HL-60/S4 (cell line): ENCODE measurements around the gene TTLL11.
"Not testable (repeated sequence)": the region's sequence is repeated elsewhere in the genome, so short reads cannot be mapped to it uniquely, and the experiment has no call there.

Experiments
- in situ Hi-C: fragments of 300-500 bp; cut with MboI; formaldehyde crosslinking; loops from 2 replicates; pipeline ENCODE4 v1.14.3; 2022; ENCODE audit warnings: low sequenced_read_pairs

Gene TTLL11

DNA sequence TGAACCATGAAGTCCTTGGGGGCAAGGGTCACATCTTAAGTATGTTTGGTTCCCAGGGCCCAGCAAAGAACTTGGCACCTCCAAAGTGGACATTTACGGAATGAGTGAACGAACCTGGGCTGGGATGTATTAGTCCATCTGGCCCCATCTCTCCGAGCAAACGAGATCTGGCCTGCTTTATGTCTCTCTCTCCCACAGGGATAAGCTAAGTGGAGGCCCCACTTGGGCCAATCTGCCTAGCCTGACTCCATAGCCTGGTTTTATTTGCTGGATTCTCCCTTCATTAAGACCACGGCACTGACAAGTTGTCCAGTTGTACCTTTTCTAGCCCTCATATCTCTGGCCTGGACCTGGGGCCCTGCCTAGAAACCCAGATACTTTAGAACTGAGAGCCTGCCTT is 2.1 kb downstream of the TTLL11 start:
- in situ Hi-C loops: no loop called here

DNA sequence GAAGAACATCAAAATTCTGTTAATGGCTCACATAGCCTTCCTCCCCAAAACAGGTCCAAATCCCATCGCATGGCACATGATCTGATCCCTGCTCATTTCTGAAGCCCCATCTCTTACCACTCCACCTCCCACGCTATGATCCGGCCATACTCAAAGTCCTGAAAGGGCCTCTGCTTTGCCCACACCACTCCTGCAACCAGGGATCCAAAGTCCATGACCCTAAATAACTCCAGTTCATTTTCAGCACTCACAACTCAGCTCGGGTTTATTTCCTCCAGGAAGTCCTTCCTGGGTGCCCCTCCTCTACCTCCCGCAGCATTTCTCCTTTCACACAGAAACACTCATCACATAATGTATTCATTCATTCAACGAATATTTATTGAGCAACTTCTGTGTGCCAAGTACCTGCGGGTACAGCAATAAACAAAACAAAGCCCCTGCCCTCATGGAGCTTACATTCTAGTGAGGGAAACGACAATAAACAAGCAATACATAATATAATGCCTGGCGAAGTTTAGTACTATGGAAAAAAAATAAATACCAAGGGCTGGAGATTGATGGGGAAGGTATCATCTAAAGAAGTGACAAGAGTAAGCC is 2.7 kb downstream of the TTLL11 start:
- in situ Hi-C loops: no loop called here

DNA sequence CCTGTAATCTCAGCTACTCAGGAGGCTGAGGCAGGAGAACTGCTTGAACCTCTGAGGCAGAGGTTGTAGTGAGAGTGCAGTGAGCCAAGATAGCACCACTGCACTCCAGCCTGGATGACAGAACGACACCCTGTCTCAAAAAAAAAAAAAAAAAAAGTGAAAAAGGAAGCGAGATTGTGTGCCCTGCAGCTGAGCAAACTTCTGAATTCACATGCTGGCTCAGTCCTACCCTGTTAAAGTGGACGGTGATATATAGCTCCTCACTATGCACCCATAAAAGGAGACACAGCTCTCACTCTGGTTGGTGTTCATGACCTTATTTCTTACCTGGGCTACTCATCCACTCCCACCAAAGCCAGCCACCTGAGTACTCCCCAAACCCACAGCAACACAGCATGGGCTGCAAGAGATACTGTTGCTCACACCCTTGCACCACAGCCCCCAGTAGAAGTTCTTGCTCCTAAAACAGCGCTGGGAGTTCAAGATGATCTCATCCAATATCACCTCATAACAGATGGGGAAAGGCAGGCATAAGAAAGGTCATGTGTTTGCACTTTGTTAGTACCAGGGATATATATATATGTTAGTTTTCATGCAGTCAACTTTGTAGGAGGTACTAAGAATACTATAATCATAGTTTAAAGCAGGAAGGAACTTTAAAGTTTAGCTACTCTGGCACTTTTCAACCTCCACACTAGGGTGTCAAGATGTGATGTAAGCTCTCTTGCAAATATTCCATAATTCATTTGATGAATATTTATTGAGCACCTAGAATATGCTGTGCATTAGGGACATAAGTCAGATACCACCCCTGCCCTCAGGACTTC is 4.0 kb downstream of the TTLL11 start:
- in situ Hi-C loops: no loop called here

DNA sequence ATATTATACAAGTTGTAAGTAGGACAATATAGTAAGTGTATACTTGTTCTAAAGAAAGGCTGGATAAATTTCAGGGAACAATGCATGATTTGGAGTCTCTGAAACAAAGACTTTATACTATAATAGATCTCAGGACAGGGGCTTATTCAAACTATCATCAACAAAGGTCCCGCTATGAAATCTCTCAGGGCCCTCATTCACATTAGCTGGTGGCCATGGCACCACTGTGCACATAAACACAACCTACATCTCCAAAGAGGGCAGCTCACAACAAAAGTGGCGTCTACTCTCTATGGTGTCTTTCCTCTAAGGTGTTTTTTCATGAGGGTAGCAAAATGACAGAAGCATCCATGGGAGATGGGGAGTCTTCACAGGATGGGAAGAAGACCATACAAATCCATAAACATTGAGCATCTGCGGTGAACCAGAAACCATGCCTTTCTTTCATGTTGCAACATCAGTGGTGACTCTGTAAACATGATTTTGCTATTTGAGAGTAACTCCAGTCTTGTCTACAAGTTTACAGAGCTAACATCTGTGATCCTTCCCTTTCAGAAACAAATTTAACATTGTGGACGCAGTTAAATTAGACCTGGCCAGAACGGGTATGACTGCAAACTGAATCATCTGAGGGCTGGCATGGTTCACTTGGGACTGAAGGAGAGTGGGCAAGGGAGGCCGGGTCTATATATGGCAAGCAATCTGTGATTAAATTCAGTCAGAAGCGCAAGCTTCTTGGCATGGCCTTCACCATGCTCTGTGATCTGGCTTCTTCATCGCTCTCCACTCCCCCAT is 5.5 kb downstream of the TTLL11 start:
- in situ Hi-C loops: no loop called here

DNA sequence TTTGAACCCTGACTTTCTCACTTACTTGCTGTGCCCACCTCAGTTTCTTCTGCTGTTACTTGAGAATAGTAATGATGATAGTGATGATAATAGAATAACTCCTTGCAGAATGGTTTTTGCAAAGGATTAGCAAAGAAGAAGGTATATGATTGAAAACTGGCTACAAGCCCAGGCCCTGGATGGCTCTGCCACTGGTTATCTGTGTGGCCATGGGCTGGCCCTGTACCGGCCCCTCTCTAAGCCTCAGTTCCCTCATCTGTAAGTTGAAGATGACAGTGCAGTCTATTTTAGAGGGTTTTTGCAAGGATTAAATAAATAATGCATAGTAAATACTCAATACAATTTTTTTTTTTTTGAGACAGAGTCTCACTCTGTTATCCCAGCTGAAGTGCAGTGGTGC is 6.2 kb downstream of the TTLL11 start:
- in situ Hi-C loops: no loop called here

DNA sequence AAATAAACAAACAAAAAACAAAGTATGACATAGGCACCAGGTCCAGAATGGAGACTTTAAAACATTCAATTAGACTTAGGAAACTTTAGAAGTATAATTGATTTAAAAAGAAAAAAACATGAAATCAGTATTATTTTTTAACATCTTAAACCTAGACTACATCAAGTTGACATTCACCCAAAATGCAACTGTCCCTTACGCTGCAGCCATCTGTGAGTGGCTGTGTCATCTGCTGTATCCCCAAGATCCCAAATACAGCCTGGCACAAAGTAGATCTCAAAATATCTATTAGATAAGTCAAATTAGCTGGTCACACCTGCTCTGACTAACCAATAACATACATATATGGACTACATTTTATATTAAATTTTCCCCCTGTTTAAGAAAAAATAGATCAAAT is 7.8 kb downstream of the TTLL11 start:
- in situ Hi-C loops: no loop called here

DNA sequence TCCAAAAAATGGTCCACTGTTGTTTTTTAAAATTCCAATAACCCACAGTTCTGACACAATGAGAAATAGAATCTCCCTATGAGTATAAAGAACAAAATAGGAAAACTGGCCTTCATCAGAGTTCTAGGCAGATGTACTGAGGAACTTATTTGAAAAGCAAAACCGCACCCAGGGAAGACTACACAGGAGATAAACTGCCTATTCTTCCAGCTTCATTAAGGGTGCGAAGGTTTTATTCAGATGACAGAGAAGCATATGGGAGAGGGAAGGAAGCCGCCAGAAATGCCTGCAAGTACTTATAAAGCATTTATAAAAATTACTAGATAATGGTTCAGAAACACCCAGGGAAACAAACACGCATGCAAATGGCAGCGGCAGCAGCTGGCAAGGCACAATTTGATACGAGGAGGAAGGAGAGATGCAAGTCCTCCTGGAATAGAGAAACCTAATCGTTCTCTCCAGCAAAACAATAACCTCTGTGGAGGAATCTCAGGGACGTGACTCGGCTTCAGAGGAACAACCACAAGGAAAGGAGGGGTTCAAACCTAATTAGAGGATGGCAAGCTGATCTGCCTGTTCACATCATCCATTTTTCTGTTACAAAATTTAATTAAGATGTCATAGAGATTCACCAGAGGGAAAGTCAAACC is 9.0 kb downstream of the TTLL11 start:
- in situ Hi-C loops: no loop called here

DNA sequence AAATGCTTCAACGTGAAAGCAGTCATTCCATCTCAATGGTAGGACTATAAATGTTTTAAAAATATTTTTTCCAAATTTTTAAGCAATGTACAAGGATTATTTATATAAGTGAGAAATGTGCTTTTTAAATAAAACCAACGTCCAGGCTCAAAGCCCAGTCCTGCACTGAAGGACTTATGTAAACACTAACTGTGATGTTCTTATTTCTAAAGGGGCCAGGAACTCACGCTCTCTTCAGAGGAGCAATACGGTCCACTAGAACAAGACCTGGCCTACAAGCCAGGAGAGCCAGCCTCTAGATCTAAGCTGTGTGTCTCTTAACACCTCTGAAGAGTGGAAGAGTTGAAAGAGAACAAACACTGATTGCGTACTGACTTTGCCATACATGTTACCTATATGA is 12.1 kb downstream of the TTLL11 start:
- in situ Hi-C loops: no loop called here

DNA sequence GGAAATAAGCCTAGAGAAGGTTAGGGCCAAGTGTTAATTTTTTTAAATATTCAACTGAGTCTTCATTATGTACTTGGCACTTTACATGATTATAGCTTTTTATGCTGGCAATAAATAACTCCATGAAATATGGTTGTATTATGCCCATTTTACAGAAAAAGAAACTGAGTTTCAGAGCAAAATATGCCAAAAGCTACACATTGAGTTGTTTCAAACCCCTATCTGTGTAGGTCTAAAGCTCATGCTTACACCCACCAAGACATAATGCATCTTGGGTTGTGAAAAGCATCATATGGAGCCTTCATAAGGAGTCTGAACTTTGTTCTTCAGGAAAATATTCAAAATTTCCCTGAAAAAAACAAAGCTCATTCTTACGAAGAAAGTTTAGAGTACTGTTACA is 14.6 kb downstream of the TTLL11 start:
- in situ Hi-C loops: no loop called here

DNA sequence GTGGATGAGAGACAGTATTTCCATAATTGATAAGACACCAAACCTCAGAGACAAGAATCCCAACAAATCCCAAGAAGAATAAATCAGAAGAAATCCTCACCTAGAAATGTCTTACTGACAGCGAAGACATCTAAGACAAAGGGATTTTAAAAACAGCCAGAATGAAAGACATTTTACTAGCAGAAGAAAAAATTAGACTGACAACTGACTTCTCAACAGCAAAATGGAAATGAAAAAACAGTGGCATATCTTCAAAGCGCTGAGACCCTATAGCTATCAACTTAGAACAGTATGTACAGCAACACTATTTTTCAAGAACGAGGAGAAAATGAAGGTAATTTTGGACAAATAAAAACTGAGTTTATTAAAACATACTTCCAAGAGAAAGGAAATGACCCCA is 16.3 kb downstream of the TTLL11 start:
- in situ Hi-C loops: no loop called here

DNA sequence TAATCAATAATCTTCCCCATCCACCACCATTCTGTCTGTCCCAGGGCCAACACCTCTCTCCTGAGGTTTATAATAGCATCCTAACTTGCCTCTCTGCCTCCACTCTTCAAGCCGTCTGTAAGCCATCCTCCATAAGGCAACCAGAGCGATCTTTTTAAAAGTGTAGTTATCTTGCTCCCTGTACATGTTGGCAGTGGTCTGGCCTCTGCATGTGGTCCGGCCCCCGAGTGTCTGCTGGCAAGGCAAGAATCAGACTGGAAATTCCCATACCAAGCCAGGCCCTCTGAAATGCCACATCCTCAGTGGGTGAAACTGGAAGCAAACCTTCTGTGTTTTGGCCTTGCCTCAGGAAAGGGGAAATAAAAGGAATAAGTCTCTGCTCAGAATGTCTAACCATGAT is 17.0 kb downstream of the TTLL11 start:
- in situ Hi-C loops: no loop called here

DNA sequence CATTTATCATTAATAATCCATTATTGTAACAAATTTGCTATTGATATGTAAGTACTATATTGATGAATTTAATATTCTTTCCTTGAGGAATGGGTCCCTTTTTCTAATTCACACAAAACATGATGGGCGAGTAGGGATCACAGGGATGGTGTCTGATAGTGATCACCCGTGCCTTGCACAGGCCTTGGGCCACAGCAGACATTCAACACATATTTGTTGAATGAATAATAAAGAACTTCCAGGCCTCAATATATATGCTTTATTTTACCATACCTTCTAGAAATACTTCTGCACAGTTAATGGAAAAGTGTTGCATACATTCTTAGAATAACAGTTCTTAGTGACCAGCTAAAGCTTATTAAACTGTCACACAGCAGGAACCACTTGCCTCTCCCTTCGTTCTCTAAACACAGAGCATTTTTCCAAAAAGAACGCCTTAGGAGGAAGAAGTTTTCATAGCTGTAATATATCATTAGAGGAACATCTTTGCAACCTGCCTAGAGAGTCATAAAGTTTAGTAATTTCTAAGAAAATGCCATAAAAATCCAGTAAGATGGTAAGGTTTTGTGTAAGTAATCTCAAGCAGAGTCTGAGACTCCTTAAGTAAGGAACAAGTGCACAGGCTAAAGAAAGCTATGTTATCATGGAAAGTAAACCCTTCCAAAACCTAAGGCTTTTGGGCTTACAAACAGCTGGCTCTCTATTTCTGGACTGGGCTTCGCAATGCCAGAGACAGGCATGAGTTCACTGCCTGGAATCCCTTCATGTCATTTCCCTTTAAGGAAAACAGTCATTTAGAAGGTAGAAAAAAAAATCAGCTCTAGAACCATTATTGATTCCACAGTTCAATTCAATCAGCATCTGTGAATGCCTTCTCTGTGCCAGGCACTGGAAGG is 17.7 kb downstream of the TTLL11 start:
- in situ Hi-C loops: no loop called here

DNA sequence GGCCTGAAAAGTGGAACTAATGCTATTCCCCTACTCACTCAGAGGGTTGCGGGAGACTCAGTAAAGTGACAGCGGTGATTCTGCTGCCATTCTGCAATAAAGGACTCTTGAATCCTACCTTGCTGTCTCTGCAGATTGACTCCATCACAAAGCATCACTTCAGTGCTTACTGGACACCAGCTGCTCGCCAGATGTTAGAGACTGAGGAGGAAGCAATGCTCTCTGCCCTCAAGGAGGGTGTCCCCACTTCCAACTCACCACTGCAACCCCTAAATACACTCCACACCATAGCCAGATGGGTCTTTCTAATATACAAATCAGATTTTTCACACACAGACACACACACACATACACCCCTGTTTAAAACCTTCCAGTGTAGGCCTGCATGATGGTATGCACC is 21.4 kb downstream of the TTLL11 start:
- in situ Hi-C loops: no loop called here

DNA sequence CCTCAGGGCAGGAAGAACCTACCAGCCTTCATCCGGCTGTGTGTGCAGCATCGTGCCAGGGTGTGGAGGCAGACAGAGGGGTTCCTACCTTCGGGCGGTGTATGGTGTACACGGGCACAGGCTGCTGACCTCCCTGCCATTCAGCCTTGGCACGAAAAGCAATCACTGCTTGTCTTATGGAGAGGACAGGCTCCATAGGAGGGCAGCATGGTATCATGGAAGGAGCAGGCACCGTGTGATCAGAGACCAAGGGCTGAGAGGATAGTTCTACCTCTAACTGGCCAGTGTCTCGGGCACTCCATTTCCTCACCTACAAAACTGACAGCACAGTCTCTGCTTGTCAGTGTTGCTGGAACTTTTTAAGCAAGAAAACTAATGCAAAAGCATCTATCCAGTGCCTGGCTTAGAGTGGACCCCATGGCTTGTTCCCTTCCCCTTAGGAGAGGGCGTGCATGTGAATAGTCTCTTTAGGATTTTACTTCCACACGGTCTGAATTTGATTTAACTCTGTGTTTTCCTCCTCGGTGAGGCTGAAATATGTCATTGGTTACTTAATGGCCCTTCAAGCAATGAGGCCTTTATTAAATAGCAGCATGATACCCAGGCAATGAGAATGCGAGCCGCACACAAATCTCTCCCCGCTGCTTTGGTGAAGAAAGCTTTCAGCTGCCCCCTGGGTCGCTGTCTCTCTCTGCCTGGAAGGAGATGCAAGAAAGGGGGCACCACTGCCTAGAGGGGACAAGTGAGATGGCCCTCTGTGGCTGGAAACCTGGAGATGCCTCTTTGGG is 22.2 kb downstream of the TTLL11 start:
- in situ Hi-C loops: no loop called here

DNA sequence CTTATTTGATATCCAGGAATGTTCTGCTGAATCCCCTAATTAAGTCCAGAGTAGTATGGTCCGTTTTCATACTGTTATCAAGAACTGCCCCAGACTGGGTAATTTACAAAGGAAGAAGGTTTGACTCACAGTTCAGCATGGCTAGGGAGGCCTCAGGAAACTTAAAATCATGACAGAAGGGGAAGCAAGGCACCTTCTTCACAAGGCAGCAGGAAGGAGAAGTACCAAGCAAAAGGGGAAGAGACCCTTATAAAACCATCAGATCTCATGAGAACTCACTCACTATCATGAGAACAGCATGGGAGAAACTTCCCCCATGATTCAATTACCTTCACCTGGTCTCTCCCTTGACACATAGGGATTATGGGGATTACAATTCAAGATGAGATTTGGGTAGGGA is 26.4 kb downstream of the TTLL11 start:
- in situ Hi-C loops: not testable (repeated sequence)

DNA sequence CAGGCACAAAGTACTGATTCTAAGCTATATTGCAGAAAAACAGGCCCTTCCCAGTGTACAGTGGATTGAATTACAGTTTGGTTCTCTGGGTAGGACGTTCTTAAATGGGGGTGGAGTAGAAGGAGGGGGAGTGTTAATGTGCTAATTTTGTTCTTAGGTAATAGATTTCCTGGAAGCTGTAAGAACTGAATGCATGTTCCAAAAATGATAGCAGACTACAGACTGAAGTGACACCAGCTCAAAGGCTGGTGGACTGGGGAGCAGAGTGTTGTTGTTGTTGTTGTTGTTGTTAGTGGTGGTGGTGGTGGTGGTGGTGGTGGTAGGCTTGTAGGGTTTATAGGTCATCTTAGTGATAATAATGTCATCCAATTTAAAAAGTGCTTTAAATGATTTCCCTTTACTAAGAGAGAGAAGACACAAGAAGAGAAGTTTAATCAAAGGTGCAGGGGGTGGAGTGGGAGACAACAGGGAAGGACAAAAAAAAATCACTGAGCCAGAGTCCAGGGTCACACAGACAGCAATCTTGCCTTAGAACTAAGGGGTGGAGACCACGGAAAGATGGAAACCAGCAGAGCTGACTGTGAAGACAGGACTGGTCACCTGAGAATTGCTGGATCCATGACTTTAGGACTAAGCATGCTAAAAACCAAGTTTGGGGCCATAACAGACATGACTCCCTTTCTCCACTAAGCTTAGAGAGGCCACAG is 27.0 kb downstream of the TTLL11 start:
- in situ Hi-C loops: no loop called here

DNA sequence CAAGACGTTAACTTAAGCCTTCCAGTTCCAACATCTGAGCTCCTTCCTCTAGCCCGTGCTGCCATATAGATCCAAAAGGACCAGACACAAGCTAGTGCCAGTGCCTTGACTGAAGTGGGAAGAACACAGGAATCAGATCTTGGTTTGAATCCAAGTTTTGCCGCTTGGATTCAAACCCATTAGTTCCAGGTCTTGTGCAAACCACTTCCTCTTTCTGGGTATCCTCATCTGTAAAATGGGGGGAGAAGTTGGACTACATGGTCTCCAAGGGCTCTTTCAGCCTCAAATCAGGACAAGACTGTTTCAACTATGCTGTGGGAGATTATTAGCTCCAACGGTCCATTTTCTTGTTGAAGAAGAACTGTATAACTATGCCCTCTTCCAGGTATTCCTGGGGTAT is 32.6 kb downstream of the TTLL11 start:
- in situ Hi-C loops: no loop called here

DNA sequence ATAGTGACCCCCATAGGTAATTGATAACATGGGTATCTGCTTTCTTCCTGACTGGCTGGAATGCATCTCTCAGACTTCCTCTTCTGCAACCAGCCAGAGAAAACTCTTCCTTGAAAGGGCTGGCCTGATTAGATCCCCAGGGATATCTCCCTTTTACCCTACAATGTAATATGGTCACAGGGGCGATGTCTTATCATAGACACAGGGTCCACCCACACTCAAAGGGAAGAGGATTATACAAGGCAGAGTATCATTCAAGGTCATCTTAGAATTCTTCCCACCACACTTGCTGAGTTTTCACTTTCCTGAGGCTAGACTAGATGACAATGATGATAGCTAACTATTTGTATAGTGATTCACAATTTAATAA is 33.2 kb downstream of the TTLL11 start:
- in situ Hi-C loops: no loop called here
